Embryonic facial prominence (tissue), 1 donor: ENCODE measurements around the gene GTSE1.
"Not testable (repeated sequence)": the region's sequence is repeated elsewhere in the genome, so short reads cannot be mapped to it uniquely, and the experiment has no call there.

Experiments
- DNase-seq: peaks from one replicate; pipeline ENCODE4 v3.0.0-alpha.2; 2016; ENCODE audit errors: extremely low spot score

The GTSE1 gene

GRCh38 chr22:46294784-46295183 lies 1.9 kb upstream of the GTSE1 start:
- DNase-seq: no peak

- no peak for DNase-seq
Observed at GRCh38 chr22:46295277-46295971, 1.2 kb upstream of the GTSE1 start.

GRCh38 chr22:46297151-46297812 lies 612 bp downstream of the GTSE1 start:
- DNase-seq: no peak

- no peak for DNase-seq
Observed at GRCh38 chr22:46299101-46299500, 2.4 kb downstream of the GTSE1 start.

- no peak for DNase-seq
Observed at GRCh38 chr22:46300491-46300890, 3.8 kb downstream of the GTSE1 start.

GRCh38 chr22:46303347-46303965 lies 6.8 kb downstream of the GTSE1 start:
- DNase-seq: no peak

GRCh38 chr22:46308283-46308988 lies 11.8 kb downstream of the GTSE1 start:
- no peak for DNase-seq

GRCh38 chr22:46309526-46310085 lies 12.9 kb downstream of the GTSE1 start:
- DNase-seq: no peak

- DNase-seq: no peak
Observed at GRCh38 chr22:46312056-46312455, 15.4 kb downstream of the GTSE1 start.

- DNase-seq: not testable (repeated sequence)
Observed at GRCh38 chr22:46312848-46313247, 16.2 kb downstream of the GTSE1 start.

GRCh38 chr22:46315976-46316375 lies 19.3 kb downstream of the GTSE1 start:
- no peak for DNase-seq

- no peak for DNase-seq
Observed at GRCh38 chr22:46317646-46318045, 21.0 kb downstream of the GTSE1 start.

- no peak for DNase-seq
Observed at GRCh38 chr22:46318576-46318975, 21.9 kb downstream of the GTSE1 start.

GRCh38 chr22:46319319-46319718 lies 22.6 kb downstream of the GTSE1 start:
- DNase-seq: no peak

- no peak for DNase-seq
Observed at GRCh38 chr22:46320166-46320710, 23.6 kb downstream of the GTSE1 start.

GRCh38 chr22:46320716-46321386 lies 24.2 kb downstream of the GTSE1 start:
- DNase-seq: no peak

GRCh38 chr22:46322711-46323110 lies 26.0 kb downstream of the GTSE1 start:
- no peak for DNase-seq

- no peak for DNase-seq
Observed at GRCh38 chr22:46323162-46323561, 26.5 kb downstream of the GTSE1 start.

- no peak for DNase-seq
Observed at GRCh38 chr22:46326066-46326680, 29.5 kb downstream of the GTSE1 start.

GRCh38 chr22:46327691-46328465 lies 31.2 kb downstream of the GTSE1 start:
- no peak for DNase-seq
